NCI-H82 treated with DMSO at 0.1 percent for 48 hours (cell line): Measurements from ENCODE around the gene LDB2.
"Not testable (repeated sequence)": the region's sequence is repeated elsewhere in the genome, so short reads cannot be mapped to it uniquely, and the experiment has no call there.

ENCODE experiments used
- DNase-seq: peaks from one replicate; lab custom pipeline; 2025; ENCODE audit not compliant: unreplicated experiment; lab: John Stamatoyannopoulos, UW

Gene LDB2

GRCh38 chr4:16573739-16574138 is 324.7 kb downstream of the LDB2 start:
- DNase-seq = no peak

- DNase-seq = no peak
Observed at GRCh38 chr4:16573206-16573605, 325.2 kb downstream of the LDB2 start.

- no peak for DNase-seq
Observed at GRCh38 chr4:16572631-16573030, 325.8 kb downstream of the LDB2 start.

- DNase-seq = no peak
Observed at GRCh38 chr4:16572161-16572560, 326.3 kb downstream of the LDB2 start.

GRCh38 chr4:16569790-16570189 is 328.7 kb downstream of the LDB2 start:
- DNase-seq = no peak

- not testable (repeated sequence) for DNase-seq
Observed at GRCh38 chr4:16557316-16557715, 341.1 kb downstream of the LDB2 start.

GRCh38 chr4:16555156-16555555 is 343.3 kb downstream of the LDB2 start:
- no peak for DNase-seq

GRCh38 chr4:16550531-16550930 is 347.9 kb downstream of the LDB2 start:
- no peak for DNase-seq

- DNase-seq = no peak
Observed at GRCh38 chr4:16545656-16546055, 352.8 kb downstream of the LDB2 start.

GRCh38 chr4:16544869-16545268 is 353.6 kb downstream of the LDB2 start:
- no peak for DNase-seq

- no peak for DNase-seq
Observed at GRCh38 chr4:16544251-16544721, 354.2 kb downstream of the LDB2 start.

- no peak for DNase-seq
Observed at GRCh38 chr4:16537926-16538325, 360.5 kb downstream of the LDB2 start.

GRCh38 chr4:16532240-16532970 is 366.0 kb downstream of the LDB2 start:
- no peak for DNase-seq

- no peak for DNase-seq
Observed at GRCh38 chr4:16530688-16531635, 367.5 kb downstream of the LDB2 start.

- no peak for DNase-seq
Observed at GRCh38 chr4:16524911-16525554, 373.4 kb downstream of the LDB2 start.

GRCh38 chr4:16524406-16524805 is 374.0 kb downstream of the LDB2 start:
- no peak for DNase-seq

GRCh38 chr4:16523526-16523925 is 374.9 kb downstream of the LDB2 start:
- DNase-seq = not testable (repeated sequence)

GRCh38 chr4:16521156-16521915 is 377.1 kb downstream of the LDB2 start:
- no peak for DNase-seq

GRCh38 chr4:16516796-16517439 is 381.5 kb downstream of the LDB2 start:
- DNase-seq = no peak

- no peak for DNase-seq
Observed at GRCh38 chr4:16513876-16514275, 384.6 kb downstream of the LDB2 start.
